Liver (tissue), 9 donors: Measurements from ENCODE around the gene UCKL1. TPM values are rescaled to one million over a fixed set of nuclear protein-coding genes. Genes with fewer than 3 reads are reported as not detected.
A peak's percentile ranks its signal among the peaks of the same experiment; 100 is the strongest.

Source experiments
- DNase-seq: peaks from one replicate; pipeline ENCODE4 v3.0.0-alpha.2; 2017; ENCODE audit warnings: low spot score
- H3K27ac ChIP-seq, 2 donors: one replicate each; pipeline ENCODE4 v1.7.0; 2013; ENCODE audit warnings: inconsistent platforms in 2 of 2, low read length in 2 of 2, control low read depth in 1 of 2, low read depth in 1 of 2, mild to moderate bottlenecking in 1 of 2
- H3K27me3 ChIP-seq, 4 donors: one replicate each; pipeline versions ENCODE4 v1.6.1 to v1.7.0; 2013; ENCODE audit warnings: low read length in 3 of 4, inconsistent platforms in 1 of 4, mild to moderate bottlenecking in 1 of 4, moderate library complexity in 1 of 4; ENCODE audit not compliant: control insufficient read depth in 4 of 4, insufficient read depth in 4 of 4
- H3K36me3 ChIP-seq, 4 donors: one replicate each; pipeline versions ENCODE4 v1.6.1 to v1.7.0; 2013; ENCODE audit warnings: low read length in 3 of 4, mild to moderate bottlenecking in 3 of 4, low read depth in 1 of 4, moderate library complexity in 1 of 4; ENCODE audit not compliant: control insufficient read depth in 4 of 4, insufficient read depth in 3 of 4
- H3K4me1 ChIP-seq, 4 donors: one replicate each; pipeline versions ENCODE4 v1.6.1 to v1.7.0; 2013; ENCODE audit warnings: low read length in 3 of 4, mild to moderate bottlenecking in 3 of 4, moderate library complexity in 1 of 4; ENCODE audit not compliant: control insufficient read depth in 4 of 4, insufficient read depth in 4 of 4
- H3K4me3 ChIP-seq, 3 donors: one replicate each; pipeline versions ENCODE4 v1.6.1 to v1.7.0; 2013; ENCODE audit warnings: low read length in 3 of 3, control low read depth in 1 of 3, low read depth in 1 of 3, mild to moderate bottlenecking in 1 of 3
- H3K9ac ChIP-seq, 2 donors: one replicate each; pipeline ENCODE4 v1.7.0; 2013; ENCODE audit warnings: low read length in 2 of 2, mild to moderate bottlenecking in 2 of 2, moderate library complexity in 2 of 2, control low read depth in 1 of 2, low read depth in 1 of 2
- H3K9me3 ChIP-seq, 4 donors: one replicate each; pipeline versions ENCODE4 v1.6.1 to v1.7.0; 2013; ENCODE audit warnings: low read length in 3 of 4; ENCODE audit not compliant: control insufficient read depth in 4 of 4
- ATF3 ChIP-seq: IDR thresholded peaks from 2 replicates; pipeline ENCODE4 v1.6.1; 2016; ENCODE audit warnings: antibody characterized with exemption
- CTCF ChIP-seq: fragments of 150-350 bp; IDR thresholded peaks from 2 replicates; pipeline ENCODE4 v1.5.1; 2017; ENCODE audit warnings: improper control_type of control experiment, low read depth, low read length; ENCODE audit not compliant: missing input control
- EGR1 ChIP-seq, 2 donors: IDR thresholded peaks; 2 replicates each; pipeline ENCODE4 v1.6.1; 2016 to 2018; ENCODE audit warnings: antibody characterized with exemption in 2 of 2, low read depth in 2 of 2
- FOXA1 ChIP-seq: IDR thresholded peaks from 2 replicates; pipeline ENCODE4 v1.6.1; 2016; ENCODE audit warnings: antibody characterized with exemption
- FOXA2 ChIP-seq: IDR thresholded peaks from 2 replicates; pipeline ENCODE4 v1.6.1; 2016; ENCODE audit warnings: antibody characterized with exemption
- GABPA ChIP-seq, 2 donors: IDR thresholded peaks in 1 of 2; conservative IDR thresholded peaks in 1 of 2; 2 replicates each; pipeline ENCODE4 v1.6.1; 2016; ENCODE audit warnings: antibody characterized with exemption in 2 of 2, mild to moderate bottlenecking in 1 of 2, moderate library complexity in 1 of 2
- HNF4A ChIP-seq, 2 donors: conservative IDR thresholded peaks; 2 replicates each; pipeline ENCODE4 v1.6.1; 2016; ENCODE audit warnings: antibody characterized with exemption in 2 of 2, mild to moderate bottlenecking in 2 of 2
- HNF4G ChIP-seq: IDR thresholded peaks from 2 replicates; pipeline ENCODE4 v1.6.1; 2016; ENCODE audit warnings: antibody characterized with exemption
- JUND ChIP-seq, 2 donors: IDR thresholded peaks; 2 replicates each; pipeline ENCODE4 v1.6.1; 2016; ENCODE audit warnings: antibody characterized with exemption in 2 of 2
- MAX ChIP-seq: IDR thresholded peaks from 2 replicates; pipeline ENCODE4 v1.6.1; 2016; ENCODE audit warnings: antibody characterized with exemption
- NR2F2 ChIP-seq: IDR thresholded peaks from 2 replicates; pipeline ENCODE4 v1.6.1; 2016; ENCODE audit warnings: antibody characterized with exemption
- RAD21 ChIP-seq, 2 donors: IDR thresholded peaks; 2 replicates each; pipeline ENCODE4 v1.6.1; 2016; ENCODE audit warnings: antibody characterized with exemption in 2 of 2, mild to moderate bottlenecking in 2 of 2
- REST ChIP-seq: IDR thresholded peaks from 2 replicates; pipeline ENCODE4 v1.6.1; 2016; ENCODE audit warnings: antibody characterized with exemption, mild to moderate bottlenecking
- RXRA ChIP-seq, 2 donors: IDR thresholded peaks; 2 replicates each; pipeline ENCODE4 v1.6.1; 2017 to 2018; ENCODE audit warnings: antibody characterized with exemption in 2 of 2, mild to moderate bottlenecking in 1 of 2
- SP1 ChIP-seq: IDR thresholded peaks from 2 replicates; pipeline ENCODE4 v1.6.1; 2018; ENCODE audit warnings: antibody characterized with exemption, mild to moderate bottlenecking
- YY1 ChIP-seq: IDR thresholded peaks from 2 replicates; pipeline ENCODE4 v1.6.1; 2016; ENCODE audit warnings: antibody characterized with exemption, mild to moderate bottlenecking
- ZBTB33 ChIP-seq: IDR thresholded peaks from 2 replicates; pipeline ENCODE4 v1.6.1; 2016; ENCODE audit warnings: antibody characterized with exemption
- WGBS: extraction: QIAGEN DNeasy Blood & Tissue Kit; methylation state at CpG from one replicate; pipeline ENCODE4 v1.1.7; 2013; 5-methylcytosine and 5-hydroxymethylcytosine counted together
- polyA plus RNA-seq, 2 donors: library from polyadenylated mRNA; stranded (reverse) in 1 of 2; unstranded in 1 of 2; fragments of 200-250 nt in 1 of 2; fragments of >200 nt in 1 of 2; fragmentation: Nextera tagmentation in 1 of 2; extraction: Ambion mirVana in 1 of 2; gene quantifications; one replicate each; pipeline versions ENCODE4 v1.2.1 to v1.2.3, GENCODE V29; 2013 to 2015
- total RNA-seq, 2 donors: library from RNA; depleted of rRNA; stranded (reverse); fragments of >200 nt; gene quantifications; one replicate each; pipeline ENCODE4 v1.2.3, GENCODE V29; 2014
- donor health status: healthy.
- donor health status: healthy.
- donor health status: healthy.
- donor health status: healthy.
- donor health status: healthy.

Gene UCKL1
- total and polyA plus RNA-seq, 4 donors, result 16.4 to 20.4 (median 18.3) TPM

- no peak for DNase-seq
- peaks cover 0 to 4% (median under 1%) of the 10 kb centered on the region in 4 donors for H3K36me3 ChIP-seq
- no peaks in the 10 kb centered on the region for H3K9me3 ChIP-seq
- no peak overlapping the region for H3K9ac ChIP-seq
- no peaks in the 10 kb centered on the region for H3K27me3 ChIP-seq
- WGBS, result under 1% methylated on average over 47 of the region's 47 CpGs
- no peak for TF ChIP-seq JUND (IDR thresholded peaks at IDR 0.05)
- no peak for TF ChIP-seq HNF4G
- TF ChIP-seq FOXA2, result no peak
- no peak for TF ChIP-seq HNF4A (conservative IDR thresholded peaks at IDR 0.05)
- no peak for TF ChIP-seq RXRA (IDR thresholded peaks at IDR 0.05)
- no peak for TF ChIP-seq SP1
- TF ChIP-seq ZBTB33, result no peak
- no peak for TF ChIP-seq EGR1 (IDR thresholded peaks at IDR 0.05; ENCODE audit: low read depth in 2 of 2)
- TF ChIP-seq REST, result no peak
- TF ChIP-seq RAD21 (IDR thresholded peaks at IDR 0.05), result no peak
- no peak for TF ChIP-seq MAX
- TF ChIP-seq GABPA (IDR thresholded peaks at IDR 0.05 in 1 of 2, conservative IDR thresholded peaks at IDR 0.05 in 1 of 2), result no peak
- no peak for TF ChIP-seq NR2F2
- no peak for TF ChIP-seq YY1
- H3K4me1 ChIP-seq, result peaks cover 16 to 52% (median 34%) of the 10 kb centered on the region in 4 donors
- H3K27ac ChIP-seq, result peak overlapping the region; percentile 25 to 79
- H3K4me3 ChIP-seq, result peak overlapping the region; percentile 30 to 74 (median 66)
Measured at GRCh38 chr20:63979229-63979556, 23.0 kb upstream of the UCKL1 start.

GRCh38 chr20:63978319-63979228 is 22.4 kb upstream of the UCKL1 start:
- Histone ChIP-seq H3K9me3 (no peaks in the 10 kb centered on the region), H3K9ac (peak overlapping the region in 1 of 2 donors; percentile 36), H3K27ac (peak overlapping the region; percentile 25 to 79), H3K36me3 (peaks cover 0 to 4% (median 0%) of the 10 kb centered on the region in 4 donors), H3K4me3 (peak overlapping the region; percentile 30 to 74 (median 66)), H3K27me3 (no peaks in the 10 kb centered on the region), H3K4me1 (peaks cover 20 to 59% (median 39%) of the 10 kb centered on the region in 4 donors)
- TF ChIP-seq HNF4G (no peak), SP1 (peak; percentile 55), GABPA (IDR thresholded peaks at IDR 0.05 in 1 of 2, conservative IDR thresholded peaks at IDR 0.05 in 1 of 2) (peak in 1 of 2 donors; percentile 81), CTCF (no peak), FOXA1 (no peak), MAX (no peak), EGR1 (IDR thresholded peaks at IDR 0.05; ENCODE audit: low read depth in 2 of 2) (peak in 1 of 2 donors; percentile 30), JUND (IDR thresholded peaks at IDR 0.05) (no peak), ATF3 (no peak), NR2F2 (peak; percentile 59), ZBTB33 (no peak), YY1 (peak; percentile 11)
- WGBS, result 8% methylated on average over 52 of the region's 52 CpGs
- peak; percentile 60 for DNase-seq
